Effector memory CD8-positive, alpha-beta T cell (primary cell): Measurements from ENCODE around the gene VAT1L.

ENCODE experiments used
- ATAC-seq: fragments of 150-1000 bp; cut with Tn5 transposase; replicated peaks from 2 replicates; pipeline ENCODE4 v1.10.0; 2021; ENCODE audit warnings: mild to moderate bottlenecking, moderate library complexity
- DNase-seq, 3 experiments: peaks; one replicate each; pipeline ENCODE4 v3.0.0; 2021
- H3K27ac Mint-ChIP-seq, 2 donors: one replicate each; pipeline ENCODE4 v1.8.0; 2022; ENCODE audit warnings: mild to moderate bottlenecking in 2 of 2, mixed read lengths in 2 of 2, moderate library complexity in 2 of 2
- H3K27me3 Mint-ChIP-seq, 2 donors: one replicate each; pipeline ENCODE4 v1.8.0; 2022; ENCODE audit warnings: mixed read lengths in 2 of 2
- H3K36me3 Mint-ChIP-seq: one replicate; pipeline ENCODE4 v1.8.0; 2022; ENCODE audit warnings: mild to moderate bottlenecking, moderate library complexity, mixed read lengths; ENCODE audit not compliant: insufficient read depth
- H3K4me1 Mint-ChIP-seq, 2 donors: one replicate each; pipeline ENCODE4 v1.8.0; 2022; ENCODE audit warnings: low read depth in 2 of 2, mixed read lengths in 2 of 2
- H3K4me3 Mint-ChIP-seq, 2 donors: one replicate each; pipeline ENCODE4 v1.8.0; 2022; ENCODE audit warnings: mild to moderate bottlenecking in 2 of 2, mixed read lengths in 2 of 2, moderate library complexity in 2 of 2
- H3K9me3 Mint-ChIP-seq, 2 donors: one replicate each; pipeline ENCODE4 v1.8.0; 2022; ENCODE audit warnings: mixed read lengths in 2 of 2

The VAT1L gene

GRCh38 chr16:77850636-77851333 is 62.4 kb downstream of the VAT1L start:
- Mint-ChIP-seq H3K4me1 (no peaks in the 10 kb centered on the region), H3K4me3 (no peak overlapping the region), H3K9me3 (no peaks in the 10 kb centered on the region), H3K36me3 (no peaks in the 10 kb centered on the region), H3K27ac (no peak overlapping the region), H3K27me3 (peaks cover 17 to 50% of the 10 kb centered on the region in 2 donors)
- DNase-seq = no peak
- ATAC-seq = no peak

- H3K4me1 Mint-ChIP-seq = no peaks in the 10 kb centered on the region
- H3K36me3 Mint-ChIP-seq = no peaks in the 10 kb centered on the region
- DNase-seq (no peak), ATAC-seq (no peak)
- H3K27me3 Mint-ChIP-seq = peaks cover 27 to 53% of the 10 kb centered on the region in 2 donors
- H3K4me3 Mint-ChIP-seq = no peak overlapping the region
- H3K9me3 Mint-ChIP-seq = no peaks in the 10 kb centered on the region
- no peak overlapping the region for H3K27ac Mint-ChIP-seq
These were observed 64.8 kb downstream of the VAT1L start for GRCh38 chr16:77853161-77853560.

- peaks cover 29 to 45% of the 10 kb centered on the region in 2 donors for H3K27me3 Mint-ChIP-seq
- H3K36me3 Mint-ChIP-seq = no peaks in the 10 kb centered on the region
- no peak overlapping the region for H3K4me3 Mint-ChIP-seq
- H3K27ac Mint-ChIP-seq = no peak overlapping the region
- ATAC-seq (no peak), DNase-seq (no peak)
- no peaks in the 10 kb centered on the region for H3K9me3 Mint-ChIP-seq
- H3K4me1 Mint-ChIP-seq = no peaks in the 10 kb centered on the region
These were observed 68.2 kb downstream of the VAT1L start for GRCh38 chr16:77856438-77857160.

- ATAC-seq = no peak
- H3K27me3 Mint-ChIP-seq = peaks cover 24 to 34% of the 10 kb centered on the region in 2 donors
- no peak for DNase-seq
- no peak overlapping the region for H3K4me3 Mint-ChIP-seq
- no peaks in the 10 kb centered on the region for H3K9me3 Mint-ChIP-seq
- no peaks in the 10 kb centered on the region for H3K36me3 Mint-ChIP-seq
- H3K27ac Mint-ChIP-seq = no peak overlapping the region
- H3K4me1 Mint-ChIP-seq = no peaks in the 10 kb centered on the region
These were observed 69.7 kb downstream of the VAT1L start for GRCh38 chr16:77858060-77858459.

GRCh38 chr16:77859493-77860232 is 71.3 kb downstream of the VAT1L start:
- Mint-ChIP-seq H3K4me1 (no peaks in the 10 kb centered on the region), H3K27me3 (peaks cover 26% of the 10 kb centered on the region in 2 donors), H3K9me3 (no peaks in the 10 kb centered on the region), H3K36me3 (no peaks in the 10 kb centered on the region), H3K27ac (no peak overlapping the region), H3K4me3 (no peak overlapping the region)
- ATAC-seq = no peak
- DNase-seq = no peak

- DNase-seq = no peak
- H3K9me3 Mint-ChIP-seq = no peaks in the 10 kb centered on the region
- H3K4me1 Mint-ChIP-seq = no peaks in the 10 kb centered on the region
- no peak for ATAC-seq
- H3K27me3 Mint-ChIP-seq = peaks cover 26 to 29% of the 10 kb centered on the region in 2 donors
- H3K4me3 Mint-ChIP-seq = no peak overlapping the region
- no peaks in the 10 kb centered on the region for H3K36me3 Mint-ChIP-seq
- H3K27ac Mint-ChIP-seq = no peak overlapping the region
These were observed 72.6 kb downstream of the VAT1L start for GRCh38 chr16:77860953-77861352.

GRCh38 chr16:77863250-77863649 is 74.9 kb downstream of the VAT1L start:
- H3K4me1 Mint-ChIP-seq = peaks cover 0 to 2% of the 10 kb centered on the region in 2 donors
- ATAC-seq (no peak), DNase-seq (no peak)
- no peak overlapping the region for H3K4me3 Mint-ChIP-seq
- H3K27ac Mint-ChIP-seq = no peak overlapping the region
- peaks cover 14 to 21% of the 10 kb centered on the region in 2 donors for H3K27me3 Mint-ChIP-seq
- H3K9me3 Mint-ChIP-seq = no peaks in the 10 kb centered on the region
- no peaks in the 10 kb centered on the region for H3K36me3 Mint-ChIP-seq

GRCh38 chr16:77866752-77867151 is 78.4 kb downstream of the VAT1L start:
- Mint-ChIP-seq H3K36me3 (no peaks in the 10 kb centered on the region), H3K4me3 (no peak overlapping the region), H3K9me3 (no peaks in the 10 kb centered on the region), H3K27ac (no peak overlapping the region), H3K4me1 (peaks cover 0 to 3% of the 10 kb centered on the region in 2 donors), H3K27me3 (peaks cover 18 to 19% of the 10 kb centered on the region in 2 donors)
- ATAC-seq = no peak
- no peak for DNase-seq

GRCh38 chr16:77868052-77868451 is 79.7 kb downstream of the VAT1L start:
- DNase-seq (no peak), ATAC-seq (no peak)
- Mint-ChIP-seq H3K36me3 (no peaks in the 10 kb centered on the region), H3K27me3 (peaks cover 19 to 23% of the 10 kb centered on the region in 2 donors), H3K4me1 (peaks cover 0 to 3% of the 10 kb centered on the region in 2 donors), H3K9me3 (peaks cover 0 to 1% of the 10 kb centered on the region in 2 donors), H3K27ac (no peak overlapping the region), H3K4me3 (no peak overlapping the region)

- DNase-seq (no peak), ATAC-seq (no peak)
- H3K36me3 Mint-ChIP-seq = no peaks in the 10 kb centered on the region
- H3K27ac Mint-ChIP-seq = no peak overlapping the region
- H3K4me3 Mint-ChIP-seq = no peak overlapping the region
- H3K4me1 Mint-ChIP-seq = peaks cover 0 to 3% of the 10 kb centered on the region in 2 donors
- peaks cover 15 to 19% of the 10 kb centered on the region in 2 donors for H3K27me3 Mint-ChIP-seq
- H3K9me3 Mint-ChIP-seq = peaks cover 0 to 1% of the 10 kb centered on the region in 2 donors
These were observed 80.1 kb downstream of the VAT1L start for GRCh38 chr16:77868478-77868877.

GRCh38 chr16:77869997-77870813 is 81.8 kb downstream of the VAT1L start:
- no peak overlapping the region for H3K4me3 Mint-ChIP-seq

GRCh38 chr16:77871932-77872331 is 83.6 kb downstream of the VAT1L start:
- Mint-ChIP-seq H3K36me3 (no peaks in the 10 kb centered on the region), H3K9me3 (peaks cover 0 to 3% of the 10 kb centered on the region in 2 donors), H3K4me3 (no peak overlapping the region), H3K27me3 (peaks cover 10% of the 10 kb centered on the region in 2 donors), H3K27ac (no peak overlapping the region), H3K4me1 (peaks cover 0 to 3% of the 10 kb centered on the region in 2 donors)
- DNase-seq (no peak), ATAC-seq (no peak)

More at GRCh38 chr16:77869997-77870813, 81.8 kb downstream of the VAT1L start:
- Mint-ChIP-seq H3K36me3 (no peaks in the 10 kb centered on the region), H3K27ac (no peak overlapping the region), H3K4me1 (peaks cover 0 to 3% of the 10 kb centered on the region in 2 donors), H3K27me3 (peaks cover 10 to 22% of the 10 kb centered on the region in 2 donors), H3K9me3 (peaks cover 0 to 3% of the 10 kb centered on the region in 2 donors)
- DNase-seq = no peak
- ATAC-seq = no peak

- Mint-ChIP-seq H3K9me3 (peaks cover 0 to 3% of the 10 kb centered on the region in 2 donors), H3K27ac (no peak overlapping the region), H3K27me3 (peaks cover 10% of the 10 kb centered on the region in 2 donors), H3K4me1 (peaks cover 0 to 3% of the 10 kb centered on the region in 2 donors), H3K4me3 (no peak overlapping the region), H3K36me3 (no peaks in the 10 kb centered on the region)
- ATAC-seq (no peak), DNase-seq (no peak)
These were observed 84.7 kb downstream of the VAT1L start for GRCh38 chr16:77873066-77873465.
